H1 (cell line): ENCODE results near the gene L2HGDH. TPM values are rescaled to one million over a fixed set of nuclear protein-coding genes. Genes with fewer than 3 reads are reported as not detected.

Experiments
- CTCF ChIA-PET: fragments of 300-600 bp; sonication (Branson Sonifier 250); formaldehyde crosslinking; loops from one replicate; lab custom pipeline; 2021; ENCODE audit not compliant: partially characterized antibody; lab: Charles Lee
- POLR2A ChIA-PET: fragments of 300-600 bp; sonication (Branson Sonifier 250); formaldehyde crosslinking; loops from one replicate; lab custom pipeline; 2021; ENCODE audit warnings: inconsistent platforms; ENCODE audit not compliant: partially characterized antibody; lab: Charles Lee
- DNase-seq, 2 experiments: peaks; one replicate each; pipeline versions ENCODE4 v3.0.0 to v3.0.0-alpha.2; 2010 to 2022; ENCODE audit warnings: low spot score in 2 of 2, low read depth in 1 of 2, mixed read lengths in 1 of 2
- FAIRE-seq: peaks from 2 replicates; lab custom pipeline; 2011; peaks lifted over from hg19 to GRCh38; lab: Jason Lieb, UNC
- H2AFZ ChIP-seq: 2 replicates; pipeline ENCODE4 v1.8.1; 2012; ENCODE audit warnings: low read length, inconsistent platforms
- H2AK5ac ChIP-seq: 2 replicates; pipeline ENCODE4 v1.6.1; 2013; ENCODE audit warnings: low read depth, low read length
- H2BK120ac ChIP-seq: replicated peaks from 2 replicates; pipeline ENCODE3; 2013; ENCODE audit warnings: low read depth, low read length, inconsistent platforms
- H2BK12ac ChIP-seq: 2 replicates; pipeline ENCODE4 v1.6.1; 2013; ENCODE audit warnings: low read depth, low read length
- H2BK15ac ChIP-seq: 2 replicates; pipeline ENCODE4 v1.6.1; 2013; ENCODE audit warnings: low read length
- H2BK20ac ChIP-seq: 2 replicates; pipeline ENCODE4 v1.6.1; 2013; ENCODE audit warnings: low read length
- H2BK5ac ChIP-seq: 2 replicates; pipeline ENCODE4 v1.6.1; 2013; ENCODE audit warnings: low read depth, low read length
- H3K14ac ChIP-seq: 2 replicates; pipeline ENCODE4 v1.6.1; 2013; ENCODE audit warnings: inconsistent platforms; ENCODE audit not compliant: insufficient read length
- H3K18ac ChIP-seq: 2 replicates; pipeline ENCODE4 v1.6.1; 2013; ENCODE audit warnings: low read length; ENCODE audit errors: extremely low read depth
- H3K23ac ChIP-seq: 2 replicates; pipeline ENCODE4 v1.6.1; 2013; ENCODE audit warnings: inconsistent platforms; ENCODE audit not compliant: insufficient read length
- H3K23me2 ChIP-seq: 2 replicates; pipeline ENCODE4 v1.6.1; 2013; ENCODE audit warnings: low read depth, low read length
- H3K27ac ChIP-seq: 2 replicates; pipeline ENCODE4 v1.6.1; 2011; ENCODE audit warnings: low read depth, low read length, inconsistent platforms
- H3K27me3 ChIP-seq, 4 experiments: replicated peaks in 1 of 4; 1 replicate in 1 of 4; 2 replicates in 3 of 4; pipeline versions ENCODE4 v1.6.1 to v1.8.1; 2011 to 2013; ENCODE audit warnings: low read length in 3 of 4, mild to moderate bottlenecking in 3 of 4, inconsistent platforms in 2 of 4, mixed read lengths in 2 of 4, moderate library complexity in 1 of 4; ENCODE audit not compliant: control insufficient read depth in 3 of 4, insufficient read depth in 3 of 4; ENCODE audit errors: extremely low read depth in 1 of 4
- H3K36me3 ChIP-seq, 4 experiments: 2 replicates each; pipeline versions ENCODE4 v1.6.1 to v1.8.1; 2011 to 2013; ENCODE audit warnings: mild to moderate bottlenecking in 4 of 4, low read length in 3 of 4, moderate library complexity in 2 of 4, control low read depth in 1 of 4, inconsistent platforms in 1 of 4; ENCODE audit not compliant: insufficient read depth in 4 of 4, control insufficient read depth in 2 of 4
- H3K4ac ChIP-seq: replicated peaks from 2 replicates; pipeline ENCODE3; 2013; ENCODE audit warnings: low read length, low read depth, mixed read lengths, inconsistent platforms; ENCODE audit not compliant: insufficient read length
- H3K4me1 ChIP-seq, 4 experiments: replicated peaks in 1 of 4; 1 replicate in 1 of 4; 2 replicates in 3 of 4; pipeline versions ENCODE4 v1.6.1 to v1.8.1; 2011 to 2013; ENCODE audit warnings: low read length in 3 of 4, inconsistent platforms in 2 of 4, mixed read lengths in 1 of 4; ENCODE audit not compliant: insufficient read depth in 4 of 4, control insufficient read depth in 3 of 4
- H3K4me2 ChIP-seq, 2 experiments: 2 replicates each; pipeline versions ENCODE4 v1.6.1 to v1.8.1; 2011 to 2013; ENCODE audit warnings: low read depth in 2 of 2, low read length in 2 of 2, control low read depth in 1 of 2, inconsistent platforms in 1 of 2, mild to moderate bottlenecking in 1 of 2; ENCODE audit not compliant: insufficient read depth in 1 of 2
- H3K4me3 ChIP-seq, 4 experiments: fragments of 200-600, 300-600 bp in 1 of 4; sonication (generic), shearing (Covaris generic), sonication (Bioruptor Twin) in 1 of 4; 2 replicates each; pipeline versions ENCODE4 v1.5.1 to v1.8.1; 2011 to 2016; ENCODE audit warnings: low read length in 4 of 4, low read depth in 3 of 4, control low read depth in 2 of 4, inconsistent platforms in 2 of 4, mild to moderate bottlenecking in 2 of 4, mixed read lengths in 1 of 4, moderate library complexity in 1 of 4; ENCODE audit not compliant: insufficient read depth in 2 of 4; ENCODE audit errors: extremely low read depth in 1 of 4
- H3K56ac ChIP-seq: replicated peaks from 2 replicates; pipeline ENCODE3; 2013; ENCODE audit warnings: low read depth, mild to moderate bottlenecking, mixed read lengths, low read length, inconsistent platforms; ENCODE audit not compliant: insufficient read length
- H3K79me1 ChIP-seq: 2 replicates; pipeline ENCODE4 v1.6.1; 2013; ENCODE audit warnings: low read depth, low read length, control low read depth
- H3K79me2 ChIP-seq, 2 experiments: 2 replicates each; pipeline versions ENCODE4 v1.6.1 to v1.8.1; 2012 to 2013; ENCODE audit warnings: low read length in 2 of 2, mild to moderate bottlenecking in 2 of 2, inconsistent platforms in 1 of 2; ENCODE audit not compliant: insufficient read depth in 2 of 2, control insufficient read depth in 1 of 2
- H3K9ac ChIP-seq, 4 experiments: replicated peaks in 1 of 4; 1 replicate in 1 of 4; 2 replicates in 3 of 4; pipeline versions ENCODE4 v1.6.1 to v1.8.1; 2011 to 2013; ENCODE audit warnings: low read depth in 3 of 4, low read length in 3 of 4, control low read depth in 2 of 4, mild to moderate bottlenecking in 2 of 4, moderate library complexity in 2 of 4, inconsistent platforms in 1 of 4; ENCODE audit errors: extremely low read depth in 1 of 4
- H3K9me3 ChIP-seq, 2 experiments: 2 replicates each; pipeline versions ENCODE4 v1.6.1 to v1.8.1; 2012 to 2013; ENCODE audit warnings: mild to moderate bottlenecking in 2 of 2, moderate library complexity in 2 of 2, control low read depth in 1 of 2, inconsistent platforms in 1 of 2, low read depth in 1 of 2, low read length in 1 of 2, mixed read lengths in 1 of 2; ENCODE audit not compliant: insufficient read depth in 2 of 2
- H4K20me1 ChIP-seq, 2 experiments: replicated peaks in 1 of 2; 2 replicates each; pipeline versions ENCODE3 to v1.8.1; 2011 to 2013; ENCODE audit warnings: inconsistent platforms in 2 of 2, low read length in 2 of 2, mild to moderate bottlenecking in 1 of 2; ENCODE audit not compliant: insufficient read depth in 2 of 2, control insufficient read depth in 1 of 2
- H4K5ac ChIP-seq: 2 replicates; pipeline ENCODE4 v1.6.1; 2013; ENCODE audit warnings: low read length, low read depth, mixed read lengths, inconsistent platforms; ENCODE audit not compliant: insufficient read length
- H4K8ac ChIP-seq: 2 replicates; pipeline ENCODE4 v1.8.0; 2013; ENCODE audit warnings: mild to moderate bottlenecking, moderate library complexity, low read length, inconsistent platforms; ENCODE audit not compliant: insufficient read depth; ENCODE audit errors: extremely low read depth
- H4K91ac ChIP-seq: replicated peaks from 2 replicates; pipeline ENCODE3; 2013; ENCODE audit warnings: low read length, mixed read lengths, inconsistent platforms; ENCODE audit not compliant: insufficient read length
- KDM1A ChIP-seq: fragments of 200-600, 300-600 bp; sonication (generic); IDR thresholded peaks from 2 replicates; pipeline ENCODE4 v1.7.1; 2016; ENCODE audit warnings: mild to moderate bottlenecking, low read length, borderline replicate concordance
- YY1 ChIP-seq: IDR thresholded peaks from 2 replicates; pipeline ENCODE4 v1.6.1; 2011; ENCODE audit warnings: low read depth, mild to moderate bottlenecking, low read length
- WGBS, 2 experiments: shearing (Covaris generic) in 1 of 2; methylation state at CpG; one replicate each; pipeline versions ENCODE4 v1.1.6 to v1.1.7; 2013 to 2015; ENCODE audit warnings: low lambda C conversion rate in 2 of 2, mixed read lengths in 2 of 2, inconsistent platforms in 1 of 2, low coverage in 1 of 2, missing lambda C conversion rate in 1 of 2; ENCODE audit not compliant: insufficient replicate concordance in 2 of 2, insufficient coverage in 1 of 2, insufficient read length in 1 of 2; ENCODE audit errors: extremely low coverage in 1 of 2, missing lambda C conversion rate in 1 of 2; 5-methylcytosine and 5-hydroxymethylcytosine counted together
- polyA plus RNA-seq, 7 experiments: library from polyadenylated mRNA; depleted of rRNA in 3 of 7; stranded (reverse) in 5 of 7; unstranded in 2 of 7; fragments of >200 nt in 5 of 7; fragments of 200-250 nt in 2 of 7; gene quantifications; 1 replicate in 5 of 7; 2 replicates in 1 of 7; 4 replicates in 1 of 7; pipeline versions ENCODE4 v1.2.1 to v1.2.3, GENCODE V29; 2011 to 2013; ENCODE audit warnings: missing spikeins in 2 of 7, mixed read lengths in 2 of 7
- total RNA-seq: library from RNA; stranded (reverse); fragmentation: NEBNext Ultra II Directional; extraction: Animal tissue kit (Norgen Biotek cat#: 25700); gene quantifications from 2 replicates; pipeline ENCODE4 v1.2.1, GENCODE V29; 2021

Gene L2HGDH
- total and polyA plus RNA-seq, 2 of the 8 experiments (the other 6 are each of a cell fraction or from before 2014, with no cell fraction given), result 12.2 to 28.6 TPM

DNA sequence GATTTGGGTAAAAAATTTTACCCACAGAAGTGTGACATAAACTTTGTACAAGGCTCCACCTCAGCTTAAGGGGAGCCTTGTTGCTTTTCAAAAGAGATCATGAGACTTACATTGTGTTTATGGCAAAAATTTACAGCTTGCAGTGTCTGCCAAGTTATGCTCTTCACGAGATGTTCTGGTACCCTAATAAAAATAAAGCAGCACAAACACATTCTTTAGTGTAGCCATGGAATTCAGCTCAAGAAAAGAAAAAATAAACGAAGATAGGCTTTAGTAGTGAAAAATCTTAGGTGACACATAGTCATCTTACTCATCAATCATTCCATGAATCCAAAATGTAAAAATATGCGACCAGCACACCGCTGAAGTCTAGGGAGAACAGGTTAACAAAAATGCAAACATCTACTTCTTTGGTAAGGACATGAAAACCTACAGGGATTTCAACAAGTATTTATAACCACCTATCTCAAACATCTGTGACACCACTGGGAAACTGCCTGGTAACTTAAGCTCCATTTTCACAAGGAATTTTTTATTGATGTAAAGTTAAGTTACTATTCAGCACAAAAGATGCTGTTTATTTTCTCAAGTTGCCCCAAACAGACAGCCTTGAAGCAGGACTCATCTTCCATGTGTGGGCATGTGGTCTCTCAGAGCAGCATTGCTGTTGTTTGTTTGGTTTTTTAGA lies 33.0 kb upstream of the L2HGDH start:
- H3K4me2 ChIP-seq, result no peak overlapping the region
- POLR2A ChIA-PET, result interaction anchor here (1.3 kb wide), 1 partner anchor 49 kb away, joined by 4 read pairs; no protein-coding TSS in a partner anchor
- no peak for FAIRE-seq

More for the DNA sequence above, 33.0 kb upstream of the L2HGDH start:
- DNase-seq, result no peak
- Histone ChIP-seq H3K79me2 (no peaks in the 10 kb centered on the region), H3K9me3 (no peaks in the 10 kb centered on the region), H2BK20ac (no peak overlapping the region), H3K14ac (no peak overlapping the region), H2BK120ac (no peak overlapping the region), H4K8ac (no peak overlapping the region), H2BK5ac (no peak overlapping the region), H4K20me1 (no peaks in the 10 kb centered on the region), H3K4me3 (no peak overlapping the region), H3K56ac (no peak overlapping the region), H3K23me2 (no peaks in the 10 kb centered on the region), H2BK15ac (no peak overlapping the region), H2AK5ac (no peak overlapping the region), H3K79me1 (no peaks in the 10 kb centered on the region), H3K23ac (no peak overlapping the region), H3K36me3 (no peaks in the 10 kb centered on the region), H2AFZ (no peak overlapping the region), H3K27ac (no peak overlapping the region), H3K18ac (no peak overlapping the region), H3K27me3 (no peaks in the 10 kb centered on the region), H3K9ac (no peak overlapping the region), H4K5ac (no peak overlapping the region), H2BK12ac (no peak overlapping the region), H3K4me1 (peaks cover 0 to 3% (median 2%) of the 10 kb centered on the region in 4 experiments; a peak in 4 of 7 replicates), H4K91ac (no peak overlapping the region), H3K4ac (no peak overlapping the region)
- CTCF ChIA-PET, result interaction anchor here (0.6 to 2.7 kb wide), 6 partner anchors 24 to 514 kb away, joined by 3 to 13 read pairs (median 3); no protein-coding TSS in a partner anchor
- no peak for TF ChIP-seq KDM1A
- TF ChIP-seq YY1, result no peak
- WGBS, 2 experiments, result 84% methylated on average over 4 of the region's 4 CpGs; no CpG with 5 or more reads in 1 of the 2 experiments
